MM.1S (cell line): Measurements from ENCODE around the gene KAT2A.

Experiments used
- DNase-seq: peaks from one replicate; pipeline ENCODE4 v3.0.0-alpha.2; 2015
- H2AFZ ChIP-seq: fragments of 300-600 bp; sonication (generic); 2 replicates; pipeline ENCODE4 v1.6.0; 2016; ENCODE audit warnings: antibody characterized with exemption, low read length
- H3F3A ChIP-seq: fragments of 300-600 bp; sonication (generic); 2 replicates; pipeline ENCODE4 v1.6.1; 2016; ENCODE audit warnings: mild to moderate bottlenecking, antibody characterized with exemption, low read length, moderate library complexity, mixed read lengths; ENCODE audit not compliant: insufficient read depth
- H3K27ac ChIP-seq: fragments of 300-600 bp; sonication (generic); 2 replicates; pipeline ENCODE4 v1.5.1; 2016; ENCODE audit warnings: mild to moderate bottlenecking, low read length
- H3K27me3 ChIP-seq: fragments of 300-600 bp; sonication (generic); replicated peaks from 2 replicates; pipeline ENCODE4 v1.6.0; 2016; ENCODE audit warnings: low read length; ENCODE audit not compliant: insufficient read depth
- H3K36me3 ChIP-seq: fragments of 300-600 bp; sonication (generic); replicated peaks from 2 replicates; pipeline ENCODE4 v1.6.1; 2016; ENCODE audit warnings: mild to moderate bottlenecking, low read length, mixed read lengths; ENCODE audit not compliant: insufficient read depth
- H3K4me1 ChIP-seq: fragments of 300-600 bp; sonication (generic); 2 replicates; pipeline ENCODE4 v1.6.1; 2016; ENCODE audit warnings: low read length, mixed read lengths
- H3K4me2 ChIP-seq: fragments of 300-600 bp; sonication (generic); 2 replicates; pipeline ENCODE4 v1.6.0; 2016; ENCODE audit warnings: low read depth, low read length
- H3K4me3 ChIP-seq: fragments of 300-600 bp; sonication (generic); 2 replicates; pipeline ENCODE4 v1.5.1; 2016; ENCODE audit warnings: low read length, mixed read lengths
- H3K79me2 ChIP-seq: fragments of 300-600 bp; sonication (generic); 2 replicates; pipeline ENCODE4 v1.6.1; 2016; ENCODE audit warnings: mixed run types, low read length, mixed read lengths
- H3K9ac ChIP-seq: fragments of 300-600 bp; sonication (generic); 2 replicates; pipeline ENCODE4 v1.6.1; 2016; ENCODE audit warnings: low read length, mixed read lengths
- H3K9me2 ChIP-seq: fragments of 300-600 bp; sonication (generic); replicated peaks from 2 replicates; pipeline ENCODE4 v1.6.1; 2016; ENCODE audit warnings: mild to moderate bottlenecking, low read length, mixed read lengths; ENCODE audit not compliant: insufficient read depth
- H3K9me3 ChIP-seq: fragments of 300-600 bp; sonication (generic); replicated peaks from 2 replicates; pipeline ENCODE4 v1.6.1; 2016; ENCODE audit warnings: mild to moderate bottlenecking, low read length, mixed read lengths; ENCODE audit not compliant: insufficient read depth
- H4K20me1 ChIP-seq: fragments of 300-600 bp; sonication (generic); 2 replicates; pipeline ENCODE4 v1.6.1; 2016; ENCODE audit warnings: mild to moderate bottlenecking, low read length, moderate library complexity, mixed read lengths; ENCODE audit not compliant: insufficient read depth
- EZH2 ChIP-seq: fragments of 300-600 bp; sonication (generic); optimal IDR thresholded peaks from 2 replicates; pipeline ENCODE3; 2017; ENCODE audit warnings: low read depth, mild to moderate bottlenecking, antibody characterized with exemption, low read length, mixed read lengths
- EZH2phosphoT487 ChIP-seq: fragments of 300-600 bp; sonication (generic); IDR thresholded peaks from 2 replicates; pipeline ENCODE4 v1.6.1; 2018; ENCODE audit warnings: antibody characterized with exemption, low read length
- TF ChIP-seq, protein P1 (sequence below): fragments of 300-600 bp; sonication (generic); IDR thresholded peaks from 2 replicates; pipeline ENCODE4 v1.5.1; 2016; ENCODE audit warnings: antibody characterized with exemption, low read length, mixed read lengths

Gene KAT2A

DNA sequence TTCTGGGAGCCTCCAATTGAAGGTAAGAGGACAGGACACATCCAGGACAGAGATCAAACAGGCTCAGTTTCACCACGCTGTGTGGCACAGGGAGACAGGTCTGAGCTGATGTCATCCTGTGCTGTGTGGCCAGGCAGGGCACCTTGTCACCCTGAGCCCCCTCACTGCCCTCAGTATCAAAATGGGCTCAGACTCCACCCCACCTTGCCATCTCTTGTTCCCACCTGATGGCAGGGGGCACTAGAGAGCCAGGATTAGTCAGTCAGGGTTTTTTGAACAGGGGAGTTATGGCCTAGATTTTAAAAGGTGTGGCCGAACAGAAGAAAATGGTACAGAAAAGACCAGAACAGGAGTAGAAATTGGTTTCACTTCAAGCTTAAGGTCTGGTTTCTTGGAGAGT, 2.6 kb downstream of the KAT2A start:
- Histone ChIP-seq H3K9ac (no peak overlapping the region), H3K4me3 (no peak overlapping the region), H3K9me2 (no peaks in the 10 kb centered on the region), H3K9me3 (no peaks in the 10 kb centered on the region), H3K36me3 (no peaks in the 10 kb centered on the region), H2AFZ (no peak overlapping the region), H4K20me1 (no peaks in the 10 kb centered on the region), H3F3A (peaks cover 19% of the 10 kb centered on the region; the same call in 1 of the 2 replicates), H3K4me1 (peaks cover 32% of the 10 kb centered on the region), H3K79me2 (peaks cover 14% of the 10 kb centered on the region), H3K27ac (no peak overlapping the region), H3K4me2 (no peak overlapping the region), H3K27me3 (no peaks in the 10 kb centered on the region)
- DNase-seq: peak; percentile 41
- TF ChIP-seq EZH2phosphoT487: no peak
- TF ChIP-seq, protein P1, sequence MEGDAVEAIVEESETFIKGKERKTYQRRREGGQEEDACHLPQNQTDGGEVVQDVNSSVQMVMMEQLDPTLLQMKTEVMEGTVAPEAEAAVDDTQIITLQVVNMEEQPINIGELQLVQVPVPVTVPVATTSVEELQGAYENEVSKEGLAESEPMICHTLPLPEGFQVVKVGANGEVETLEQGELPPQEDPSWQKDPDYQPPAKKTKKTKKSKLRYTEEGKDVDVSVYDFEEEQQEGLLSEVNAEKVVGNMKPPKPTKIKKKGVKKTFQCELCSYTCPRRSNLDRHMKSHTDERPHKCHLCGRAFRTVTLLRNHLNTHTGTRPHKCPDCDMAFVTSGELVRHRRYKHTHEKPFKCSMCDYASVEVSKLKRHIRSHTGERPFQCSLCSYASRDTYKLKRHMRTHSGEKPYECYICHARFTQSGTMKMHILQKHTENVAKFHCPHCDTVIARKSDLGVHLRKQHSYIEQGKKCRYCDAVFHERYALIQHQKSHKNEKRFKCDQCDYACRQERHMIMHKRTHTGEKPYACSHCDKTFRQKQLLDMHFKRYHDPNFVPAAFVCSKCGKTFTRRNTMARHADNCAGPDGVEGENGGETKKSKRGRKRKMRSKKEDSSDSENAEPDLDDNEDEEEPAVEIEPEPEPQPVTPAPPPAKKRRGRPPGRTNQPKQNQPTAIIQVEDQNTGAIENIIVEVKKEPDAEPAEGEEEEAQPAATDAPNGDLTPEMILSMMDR: peak; percentile 53

GRCh38 chr17:42118126-42118510, 3.0 kb downstream of the KAT2A start:
- no peaks in the 10 kb centered on the region for H3K9me3 ChIP-seq
- H3K79me2 ChIP-seq: peaks cover 14% of the 10 kb centered on the region
- H3K4me1 ChIP-seq: peaks cover 36% of the 10 kb centered on the region
- peaks cover 23% of the 10 kb centered on the region for H3F3A ChIP-seq
- TF ChIP-seq EZH2phosphoT487 (no peak), EZH2 (no peak)
- TF ChIP-seq, protein P1: no peak
- H3K4me2 ChIP-seq: no peak overlapping the region
- no peak overlapping the region for H3K9ac ChIP-seq
- no peaks in the 10 kb centered on the region for H3K36me3 ChIP-seq
- H3K27ac ChIP-seq: no peak overlapping the region
- H3K4me3 ChIP-seq: no peak overlapping the region
- DNase-seq: no peak
- H3K27me3 ChIP-seq: no peaks in the 10 kb centered on the region
- H2AFZ ChIP-seq: no peak overlapping the region
- H4K20me1 ChIP-seq: no peaks in the 10 kb centered on the region
- H3K9me2 ChIP-seq: no peaks in the 10 kb centered on the region

- Histone ChIP-seq H3K9me2 (no peaks in the 10 kb centered on the region), H3K4me1 (peaks cover 41% of the 10 kb centered on the region), H2AFZ (no peak overlapping the region), H3K27me3 (no peaks in the 10 kb centered on the region), H3K9me3 (no peaks in the 10 kb centered on the region), H3K79me2 (peaks cover 14% of the 10 kb centered on the region), H3K4me2 (no peak overlapping the region), H3K4me3 (no peak overlapping the region), H3K9ac (no peak overlapping the region), H3F3A (peaks cover 29% of the 10 kb centered on the region), H3K27ac (no peak overlapping the region), H4K20me1 (no peaks in the 10 kb centered on the region), H3K36me3 (no peaks in the 10 kb centered on the region)
- no peak for DNase-seq
- TF ChIP-seq, protein P1: no peak
- TF ChIP-seq EZH2phosphoT487 (no peak), EZH2 (no peak)
Observed at GRCh38 chr17:42117397-42118125, 3.6 kb downstream of the KAT2A start.
